H1 (cell line): ENCODE measurements around the gene HHAT. TPM values are rescaled to one million over a fixed set of nuclear protein-coding genes. Genes with fewer than 3 reads are reported as not detected.

Source experiments
- CTCF ChIA-PET: fragments of 300-600 bp; sonication (Branson Sonifier 250); formaldehyde crosslinking; loops from one replicate; lab custom pipeline; 2021; ENCODE audit not compliant: partially characterized antibody; lab: Charles Lee
- POLR2A ChIA-PET: fragments of 300-600 bp; sonication (Branson Sonifier 250); formaldehyde crosslinking; loops from one replicate; lab custom pipeline; 2021; ENCODE audit warnings: inconsistent platforms; ENCODE audit not compliant: partially characterized antibody; lab: Charles Lee
- DNase-seq, 2 experiments: peaks; one replicate each; pipeline versions ENCODE4 v3.0.0 to v3.0.0-alpha.2; 2010 to 2022; ENCODE audit warnings: low spot score in 2 of 2, low read depth in 1 of 2, mixed read lengths in 1 of 2
- FAIRE-seq: peaks from 2 replicates; lab custom pipeline; 2011; peaks lifted over from hg19 to GRCh38; lab: Jason Lieb, UNC
- H2AFZ ChIP-seq: 2 replicates; pipeline ENCODE4 v1.8.1; 2012; ENCODE audit warnings: low read length, inconsistent platforms
- H2AK5ac ChIP-seq: 2 replicates; pipeline ENCODE4 v1.6.1; 2013; ENCODE audit warnings: low read depth, low read length
- H2BK120ac ChIP-seq: replicated peaks from 2 replicates; pipeline ENCODE3; 2013; ENCODE audit warnings: low read depth, low read length, inconsistent platforms
- H2BK12ac ChIP-seq: 2 replicates; pipeline ENCODE4 v1.6.1; 2013; ENCODE audit warnings: low read depth, low read length
- H2BK15ac ChIP-seq: 2 replicates; pipeline ENCODE4 v1.6.1; 2013; ENCODE audit warnings: low read length
- H2BK20ac ChIP-seq: 2 replicates; pipeline ENCODE4 v1.6.1; 2013; ENCODE audit warnings: low read length
- H2BK5ac ChIP-seq: 2 replicates; pipeline ENCODE4 v1.6.1; 2013; ENCODE audit warnings: low read depth, low read length
- H3K14ac ChIP-seq: 2 replicates; pipeline ENCODE4 v1.6.1; 2013; ENCODE audit warnings: inconsistent platforms; ENCODE audit not compliant: insufficient read length
- H3K18ac ChIP-seq: 2 replicates; pipeline ENCODE4 v1.6.1; 2013; ENCODE audit warnings: low read length; ENCODE audit errors: extremely low read depth
- H3K23ac ChIP-seq: 2 replicates; pipeline ENCODE4 v1.6.1; 2013; ENCODE audit warnings: inconsistent platforms; ENCODE audit not compliant: insufficient read length
- H3K23me2 ChIP-seq: 2 replicates; pipeline ENCODE4 v1.6.1; 2013; ENCODE audit warnings: low read depth, low read length
- H3K27ac ChIP-seq: 2 replicates; pipeline ENCODE4 v1.6.1; 2011; ENCODE audit warnings: low read depth, low read length, inconsistent platforms
- H3K27me3 ChIP-seq, 4 experiments: replicated peaks in 1 of 4; 1 replicate in 1 of 4; 2 replicates in 3 of 4; pipeline versions ENCODE4 v1.6.1 to v1.8.1; 2011 to 2013; ENCODE audit warnings: low read length in 3 of 4, mild to moderate bottlenecking in 3 of 4, inconsistent platforms in 2 of 4, mixed read lengths in 2 of 4, moderate library complexity in 1 of 4; ENCODE audit not compliant: control insufficient read depth in 3 of 4, insufficient read depth in 3 of 4; ENCODE audit errors: extremely low read depth in 1 of 4
- H3K36me3 ChIP-seq, 4 experiments: 2 replicates each; pipeline versions ENCODE4 v1.6.1 to v1.8.1; 2011 to 2013; ENCODE audit warnings: mild to moderate bottlenecking in 4 of 4, low read length in 3 of 4, moderate library complexity in 2 of 4, control low read depth in 1 of 4, inconsistent platforms in 1 of 4; ENCODE audit not compliant: insufficient read depth in 4 of 4, control insufficient read depth in 2 of 4
- H3K4ac ChIP-seq: replicated peaks from 2 replicates; pipeline ENCODE3; 2013; ENCODE audit warnings: low read length, low read depth, mixed read lengths, inconsistent platforms; ENCODE audit not compliant: insufficient read length
- H3K4me1 ChIP-seq, 4 experiments: replicated peaks in 1 of 4; 1 replicate in 1 of 4; 2 replicates in 3 of 4; pipeline versions ENCODE4 v1.6.1 to v1.8.1; 2011 to 2013; ENCODE audit warnings: low read length in 3 of 4, inconsistent platforms in 2 of 4, mixed read lengths in 1 of 4; ENCODE audit not compliant: insufficient read depth in 4 of 4, control insufficient read depth in 3 of 4
- H3K4me2 ChIP-seq, 2 experiments: 2 replicates each; pipeline versions ENCODE4 v1.6.1 to v1.8.1; 2011 to 2013; ENCODE audit warnings: low read depth in 2 of 2, low read length in 2 of 2, control low read depth in 1 of 2, inconsistent platforms in 1 of 2, mild to moderate bottlenecking in 1 of 2; ENCODE audit not compliant: insufficient read depth in 1 of 2
- H3K4me3 ChIP-seq, 4 experiments: fragments of 200-600, 300-600 bp in 1 of 4; sonication (generic), shearing (Covaris generic), sonication (Bioruptor Twin) in 1 of 4; 2 replicates each; pipeline versions ENCODE4 v1.5.1 to v1.8.1; 2011 to 2016; ENCODE audit warnings: low read length in 4 of 4, low read depth in 3 of 4, control low read depth in 2 of 4, inconsistent platforms in 2 of 4, mild to moderate bottlenecking in 2 of 4, mixed read lengths in 1 of 4, moderate library complexity in 1 of 4; ENCODE audit not compliant: insufficient read depth in 2 of 4; ENCODE audit errors: extremely low read depth in 1 of 4
- H3K56ac ChIP-seq: replicated peaks from 2 replicates; pipeline ENCODE3; 2013; ENCODE audit warnings: low read depth, mild to moderate bottlenecking, mixed read lengths, low read length, inconsistent platforms; ENCODE audit not compliant: insufficient read length
- H3K79me1 ChIP-seq: 2 replicates; pipeline ENCODE4 v1.6.1; 2013; ENCODE audit warnings: low read depth, low read length, control low read depth
- H3K79me2 ChIP-seq, 2 experiments: 2 replicates each; pipeline versions ENCODE4 v1.6.1 to v1.8.1; 2012 to 2013; ENCODE audit warnings: low read length in 2 of 2, mild to moderate bottlenecking in 2 of 2, inconsistent platforms in 1 of 2; ENCODE audit not compliant: insufficient read depth in 2 of 2, control insufficient read depth in 1 of 2
- H3K9ac ChIP-seq, 4 experiments: replicated peaks in 1 of 4; 1 replicate in 1 of 4; 2 replicates in 3 of 4; pipeline versions ENCODE4 v1.6.1 to v1.8.1; 2011 to 2013; ENCODE audit warnings: low read depth in 3 of 4, low read length in 3 of 4, control low read depth in 2 of 4, mild to moderate bottlenecking in 2 of 4, moderate library complexity in 2 of 4, inconsistent platforms in 1 of 4; ENCODE audit errors: extremely low read depth in 1 of 4
- H3K9me3 ChIP-seq, 2 experiments: 2 replicates each; pipeline versions ENCODE4 v1.6.1 to v1.8.1; 2012 to 2013; ENCODE audit warnings: mild to moderate bottlenecking in 2 of 2, moderate library complexity in 2 of 2, control low read depth in 1 of 2, inconsistent platforms in 1 of 2, low read depth in 1 of 2, low read length in 1 of 2, mixed read lengths in 1 of 2; ENCODE audit not compliant: insufficient read depth in 2 of 2
- H4K20me1 ChIP-seq, 2 experiments: replicated peaks in 1 of 2; 2 replicates each; pipeline versions ENCODE3 to v1.8.1; 2011 to 2013; ENCODE audit warnings: inconsistent platforms in 2 of 2, low read length in 2 of 2, mild to moderate bottlenecking in 1 of 2; ENCODE audit not compliant: insufficient read depth in 2 of 2, control insufficient read depth in 1 of 2
- H4K5ac ChIP-seq: 2 replicates; pipeline ENCODE4 v1.6.1; 2013; ENCODE audit warnings: low read length, low read depth, mixed read lengths, inconsistent platforms; ENCODE audit not compliant: insufficient read length
- H4K8ac ChIP-seq: 2 replicates; pipeline ENCODE4 v1.8.0; 2013; ENCODE audit warnings: mild to moderate bottlenecking, moderate library complexity, low read length, inconsistent platforms; ENCODE audit not compliant: insufficient read depth; ENCODE audit errors: extremely low read depth
- H4K91ac ChIP-seq: replicated peaks from 2 replicates; pipeline ENCODE3; 2013; ENCODE audit warnings: low read length, mixed read lengths, inconsistent platforms; ENCODE audit not compliant: insufficient read length
- BACH1 ChIP-seq: IDR thresholded peaks from 2 replicates; pipeline ENCODE4 v1.6.1; 2012; ENCODE audit warnings: low read length, improper control_type of control experiment
- CHD2 ChIP-seq: IDR thresholded peaks from 2 replicates; pipeline ENCODE4 v1.6.1; 2012; ENCODE audit warnings: low read length, improper control_type of control experiment
- CTBP2 ChIP-seq: IDR thresholded peaks from 2 replicates; pipeline ENCODE4 v1.7.0; 2011; ENCODE audit warnings: borderline replicate concordance, mild to moderate bottlenecking, moderate library complexity, mixed read lengths, low read length; ENCODE audit not compliant: insufficient read depth, insufficient read length
- E2F6 ChIP-seq: IDR thresholded peaks from 2 replicates; pipeline ENCODE4 v1.6.1; 2012; ENCODE audit warnings: inconsistent platforms
- EZH2 ChIP-seq: fragments of 200-600 bp; sonication (generic); IDR thresholded peaks from 2 replicates; pipeline ENCODE4 v1.7.1; 2012; ENCODE audit warnings: low read depth, mild to moderate bottlenecking, moderate library complexity, low read length, inconsistent platforms; ENCODE audit not compliant: severe bottlenecking
- GABPA ChIP-seq: IDR thresholded peaks from 2 replicates; pipeline ENCODE4 v1.6.1; 2011; ENCODE audit warnings: mild to moderate bottlenecking, low read length, moderate library complexity, borderline replicate concordance; ENCODE audit not compliant: insufficient read depth
- HDAC2 ChIP-seq, 2 experiments: fragments of 300-600 bp in 1 of 2; sonication (generic) in 1 of 2; IDR thresholded peaks; 2 replicates each; pipeline ENCODE4 v1.6.1; 2011 to 2012; ENCODE audit warnings: low read depth in 2 of 2, low read length in 2 of 2, mild to moderate bottlenecking in 2 of 2, moderate library complexity in 2 of 2, borderline replicate concordance in 1 of 2, inconsistent platforms in 1 of 2
- HDAC6 ChIP-seq: IDR thresholded peaks from one replicate; pipeline ENCODE4 v1.7.1; 2012; ENCODE audit warnings: low read depth, mild to moderate bottlenecking, inconsistent platforms, low read length, moderate library complexity
- KDM4A ChIP-seq: IDR thresholded peaks from one replicate; pipeline ENCODE4 v1.7.1; 2012; ENCODE audit warnings: low read depth, mild to moderate bottlenecking, moderate library complexity, low read length, inconsistent platforms; ENCODE audit not compliant: severe bottlenecking
- SP1 ChIP-seq: IDR thresholded peaks from 2 replicates; pipeline ENCODE4 v1.6.1; 2011; ENCODE audit warnings: low read depth, low read length
- SP4 ChIP-seq: IDR thresholded peaks from 2 replicates; pipeline ENCODE4 v1.6.1; 2012; ENCODE audit warnings: low read length, inconsistent platforms
- USF2 ChIP-seq: IDR thresholded peaks from 2 replicates; pipeline ENCODE4 v1.6.1; 2011; ENCODE audit warnings: low read length, improper control_type of control experiment
- WGBS, 2 experiments: shearing (Covaris generic) in 1 of 2; methylation state at CpG; one replicate each; pipeline versions ENCODE4 v1.1.6 to v1.1.7; 2013 to 2015; ENCODE audit warnings: low lambda C conversion rate in 2 of 2, mixed read lengths in 2 of 2, inconsistent platforms in 1 of 2, low coverage in 1 of 2, missing lambda C conversion rate in 1 of 2; ENCODE audit not compliant: insufficient replicate concordance in 2 of 2, insufficient coverage in 1 of 2, insufficient read length in 1 of 2; ENCODE audit errors: extremely low coverage in 1 of 2, missing lambda C conversion rate in 1 of 2; 5-methylcytosine and 5-hydroxymethylcytosine counted together
- polyA plus RNA-seq, 7 experiments: library from polyadenylated mRNA; depleted of rRNA in 3 of 7; stranded (reverse) in 5 of 7; unstranded in 2 of 7; fragments of >200 nt in 5 of 7; fragments of 200-250 nt in 2 of 7; gene quantifications; 1 replicate in 5 of 7; 2 replicates in 1 of 7; 4 replicates in 1 of 7; pipeline versions ENCODE4 v1.2.1 to v1.2.3, GENCODE V29; 2011 to 2013; ENCODE audit warnings: missing spikeins in 2 of 7, mixed read lengths in 2 of 7
- total RNA-seq: library from RNA; stranded (reverse); fragmentation: NEBNext Ultra II Directional; extraction: Animal tissue kit (Norgen Biotek cat#: 25700); gene quantifications from 2 replicates; pipeline ENCODE4 v1.2.1, GENCODE V29; 2021

The HHAT gene
- total and polyA plus RNA-seq, 2 of the 8 experiments (the other 6 are each of a cell fraction or from before 2014, with no cell fraction given): 0.15 to 0.51 TPM

GRCh38 chr1:210504286-210504685 is 175.6 kb downstream of the HHAT start:
- H3K79me1 ChIP-seq: no peaks in the 10 kb centered on the region
- H3K27ac ChIP-seq: no peak overlapping the region
- H3K4ac ChIP-seq: no peak overlapping the region
- H2BK5ac ChIP-seq: no peak overlapping the region
- H4K8ac ChIP-seq: no peak overlapping the region
- H3K56ac ChIP-seq: no peak overlapping the region
- H3K23ac ChIP-seq: no peak overlapping the region
- H3K9ac ChIP-seq: no peak overlapping the region
- no peaks in the 10 kb centered on the region for H4K20me1 ChIP-seq
- ChIA-PET POLR2A (no interaction called here), CTCF (no interaction called here)
- no peak overlapping the region for H2AK5ac ChIP-seq
- no peak overlapping the region for H4K5ac ChIP-seq
- WGBS, 2 experiments: 87% methylated on average over 3 of the region's 3 CpGs; no CpG with 5 or more reads in 1 of the 2 experiments
- no peak overlapping the region for H3K4me3 ChIP-seq
- H3K23me2 ChIP-seq: no peaks in the 10 kb centered on the region
- H2BK120ac ChIP-seq: no peak overlapping the region
- H2BK15ac ChIP-seq: no peak overlapping the region
- H3K4me1 ChIP-seq: no peaks in the 10 kb centered on the region
- H2AFZ ChIP-seq: no peak overlapping the region
- FAIRE-seq (no peak), DNase-seq (no peak)
- H3K4me2 ChIP-seq: no peak overlapping the region
- H4K91ac ChIP-seq: no peak overlapping the region
- H3K9me3 ChIP-seq: no peaks in the 10 kb centered on the region
- H3K36me3 ChIP-seq: no peaks in the 10 kb centered on the region
- TF ChIP-seq CHD2 (no peak), HDAC2 (IDR thresholded peaks at IDR 0.05; ENCODE audit: borderline replicate concordance in 1 of 2, low read depth in 2 of 2, low read length in 2 of 2) (no peak), E2F6 (no peak), BACH1 (no peak), KDM4A (no peak), USF2 (no peak), EZH2 (no peak), HDAC6 (no peak), CTBP2 (no peak), GABPA (no peak), SP1 (no peak), SP4 (no peak)
- no peak overlapping the region for H3K14ac ChIP-seq
- H2BK20ac ChIP-seq: no peak overlapping the region
- no peak overlapping the region for H3K18ac ChIP-seq
- H3K27me3 ChIP-seq: no peaks in the 10 kb centered on the region
- no peaks in the 10 kb centered on the region for H3K79me2 ChIP-seq
- H2BK12ac ChIP-seq: no peak overlapping the region
